ENCODE data around the gene REM2.
A peak's percentile ranks its signal among the peaks of the same experiment; 100 is the strongest.

Gene REM2

GRCh38 chr14:22883173-22883976 lies at the start of gene REM2:
TSS of gene REM2 (plus strand) at chr14:22883222. CDS start at chr14:22883288, 66 bp downstream.
- no peak for DNase-seq

GRCh38 chr14:22835505-22835904 lies 47.5 kb upstream of the REM2 start:
- no peak for DNase-seq

- DNase-seq, result peak in 1 of 2 experiments; percentile 50
Measured at GRCh38 chr14:22836301-22837113, 46.5 kb upstream of the REM2 start, which contains the start of gene MMP14. TSS of gene MMP14 (plus strand) at chr14:22836585. CDS start at chr14:22836818, 233 bp downstream.

GRCh38 chr14:22837114-22837749 lies 45.8 kb upstream of the REM2 start:
- DNase-seq, result no peak

GRCh38 chr14:22837750-22838538 lies 45.1 kb upstream of the REM2 start:
- DNase-seq, result no peak

GRCh38 chr14:22838631-22839041 lies 44.4 kb upstream of the REM2 start:
- DNase-seq, result no peak

GRCh38 chr14:22839159-22839779 lies 43.8 kb upstream of the REM2 start:
- no peak for DNase-seq

GRCh38 chr14:22841311-22841710 lies 41.7 kb upstream of the REM2 start:
- DNase-seq, result no peak

- no peak for DNase-seq
Measured at GRCh38 chr14:22841769-22842168, 41.3 kb upstream of the REM2 start.

GRCh38 chr14:22842211-22843122 lies 40.6 kb upstream of the REM2 start:
- DNase-seq, result no peak

GRCh38 chr14:22843123-22843925 lies 39.7 kb upstream of the REM2 start:
- no peak for DNase-seq

- DNase-seq, result no peak
Measured at GRCh38 chr14:22844221-22845102, 38.6 kb upstream of the REM2 start.

- DNase-seq, result no peak
Measured at GRCh38 chr14:22845103-22845394, 38.0 kb upstream of the REM2 start.

GRCh38 chr14:22845821-22846625 lies 37.0 kb upstream of the REM2 start:
- DNase-seq, result no peak

- no peak for DNase-seq
Measured at GRCh38 chr14:22846811-22847307, 36.2 kb upstream of the REM2 start.

- no peak for DNase-seq
Measured at GRCh38 chr14:22847661-22848341, 35.2 kb upstream of the REM2 start.

- DNase-seq, result no peak
Measured at GRCh38 chr14:22848351-22849164, 34.5 kb upstream of the REM2 start.
